Spleen (tissue), 7 donors: ENCODE data around the gene COX7A2L.

Source experiments
- CTCF ChIP-seq, 11 experiments: fragments of 200-600 bp in 7 of 11; fragments of 450-650 bp in 4 of 11; sonication (generic) in 4 of 11; IDR thresholded peaks in 8 of 11; conservative IDR thresholded peaks in 3 of 11; 1 replicate in 7 of 11; 2 replicates in 4 of 11; pipeline versions ENCODE4 v1.4.0 to v1.8.0; 2016 to 2021; ENCODE audit warnings: antibody characterized with exemption in 11 of 11, inconsistent platforms in 4 of 11, mild to moderate bottlenecking in 1 of 11
- POLR2A ChIP-seq, 3 donors: fragments of 450-650 bp; IDR thresholded peaks; one replicate each; pipeline ENCODE4 v1.5.1; 2017; ENCODE audit warnings: antibody characterized with exemption in 3 of 3, mild to moderate bottlenecking in 1 of 3
- POLR2AphosphoS5 ChIP-seq, 3 donors: sonication (generic); formaldehyde crosslinking; IDR thresholded peaks; one replicate each; pipeline ENCODE4 v1.5.1; 2017; ENCODE audit warnings: antibody characterized with exemption in 3 of 3
- donor health status: DM: no; HTN: no; CAD: no; lungs with moderate emphysema.
- donor health status: DM: no; HTN: no; CAD: no.
- donor health status: DM: no; HTN: no; CAD: no.

GRCh38 chr2:42378415-42378814, 17.4 kb upstream of the COX7A2L start:
- TF ChIP-seq CTCF (IDR thresholded peaks at IDR 0.05 in 8 of 11, conservative IDR thresholded peaks at IDR 0.05 in 3 of 11) (no peak), POLR2A (IDR thresholded peaks at IDR 0.05) (no peak), POLR2AphosphoS5 (IDR thresholded peaks at IDR 0.05) (no peak)
